HG03354 (cell line): ENCODE results near the gene YJU2.
"Not testable (repeated sequence)": the region's sequence is repeated elsewhere in the genome, so short reads cannot be mapped to it uniquely, and the experiment has no call there.

Source experiments
- ATAC-seq: cut with Tn5 transposase; IDR thresholded peaks from one replicate; pipeline ENCODE4 v1.9.1; 2021; ENCODE audit warnings: mild to moderate bottlenecking; ENCODE audit not compliant: unreplicated experiment, poor library complexity, severe bottlenecking

The YJU2 gene

DNA sequence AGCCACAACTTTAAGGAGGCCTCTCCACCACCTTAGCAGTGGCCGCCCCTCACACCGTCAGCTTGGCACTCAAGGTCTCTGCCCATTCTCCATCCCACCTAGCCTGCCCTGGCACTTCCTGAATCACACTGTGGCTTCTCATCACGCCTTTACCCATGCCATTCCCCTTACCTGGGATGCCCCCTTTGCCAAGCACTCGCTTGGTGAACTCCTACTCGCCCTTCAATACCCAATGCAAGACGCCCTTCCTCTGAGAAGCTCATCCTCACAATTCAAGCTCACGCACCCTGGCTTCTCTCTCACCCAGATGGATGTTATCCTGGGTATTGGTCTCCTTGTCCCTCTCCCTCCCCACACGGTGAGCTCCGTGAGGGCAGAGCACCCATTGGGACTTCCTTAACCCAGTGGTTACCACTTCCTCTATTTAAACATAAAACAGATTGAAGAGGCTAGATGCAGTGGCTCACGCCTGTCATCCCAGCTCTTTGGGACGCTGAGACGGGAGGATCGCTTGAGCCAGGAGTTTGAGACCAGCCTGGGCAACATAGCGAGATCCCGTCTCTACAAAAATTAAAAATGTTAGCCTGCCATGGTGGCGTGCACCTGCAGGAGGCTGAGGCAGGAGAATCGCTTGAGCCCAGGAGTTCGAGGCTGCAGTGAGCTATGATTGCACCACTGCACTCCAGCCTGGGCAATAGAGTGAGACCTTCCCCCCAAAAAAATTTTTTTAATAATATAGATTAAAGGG lies 19.5 kb downstream of the YJU2 start:
- ATAC-seq = no peak

DNA sequence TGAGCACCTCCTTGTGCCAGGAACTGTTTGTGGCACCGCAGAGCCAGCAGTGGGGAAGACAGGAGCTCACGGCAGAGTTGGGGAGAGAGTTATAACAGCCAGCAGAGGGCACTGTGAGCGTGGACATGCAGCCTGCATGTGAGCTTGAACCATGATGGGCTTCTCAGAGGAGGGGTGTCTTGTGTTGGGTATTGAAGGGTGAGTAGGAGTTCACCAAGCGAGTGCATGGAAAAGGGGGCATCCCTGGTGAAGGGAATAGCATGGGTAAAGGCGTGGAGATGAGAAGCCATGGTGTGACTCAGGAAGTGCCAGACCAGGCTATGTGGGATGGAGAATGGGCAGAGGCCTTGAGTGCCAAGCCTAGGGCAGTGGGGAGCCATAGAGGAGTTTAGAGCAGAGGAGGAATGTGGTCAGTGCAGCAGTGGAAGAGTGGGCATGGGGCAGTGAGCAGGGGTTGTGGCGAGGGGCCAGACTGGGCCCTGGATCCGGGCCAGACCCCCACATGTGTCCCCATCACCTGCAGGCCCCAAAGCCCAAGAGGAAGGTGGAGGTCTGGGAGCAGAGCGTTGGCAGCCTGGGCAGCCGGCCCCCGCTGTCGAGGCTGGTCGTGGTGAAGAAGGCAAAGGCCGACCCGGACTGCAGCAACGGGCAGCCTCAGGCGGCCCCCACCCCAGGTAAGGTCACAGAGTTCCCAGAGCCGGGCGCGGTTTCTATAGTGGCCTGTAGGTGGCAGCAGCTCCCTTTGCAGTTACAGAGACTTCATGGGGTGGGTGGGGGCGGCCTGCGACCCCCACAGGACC lies 20.4 kb downstream of the YJU2 start:
- no peak for ATAC-seq

DNA sequence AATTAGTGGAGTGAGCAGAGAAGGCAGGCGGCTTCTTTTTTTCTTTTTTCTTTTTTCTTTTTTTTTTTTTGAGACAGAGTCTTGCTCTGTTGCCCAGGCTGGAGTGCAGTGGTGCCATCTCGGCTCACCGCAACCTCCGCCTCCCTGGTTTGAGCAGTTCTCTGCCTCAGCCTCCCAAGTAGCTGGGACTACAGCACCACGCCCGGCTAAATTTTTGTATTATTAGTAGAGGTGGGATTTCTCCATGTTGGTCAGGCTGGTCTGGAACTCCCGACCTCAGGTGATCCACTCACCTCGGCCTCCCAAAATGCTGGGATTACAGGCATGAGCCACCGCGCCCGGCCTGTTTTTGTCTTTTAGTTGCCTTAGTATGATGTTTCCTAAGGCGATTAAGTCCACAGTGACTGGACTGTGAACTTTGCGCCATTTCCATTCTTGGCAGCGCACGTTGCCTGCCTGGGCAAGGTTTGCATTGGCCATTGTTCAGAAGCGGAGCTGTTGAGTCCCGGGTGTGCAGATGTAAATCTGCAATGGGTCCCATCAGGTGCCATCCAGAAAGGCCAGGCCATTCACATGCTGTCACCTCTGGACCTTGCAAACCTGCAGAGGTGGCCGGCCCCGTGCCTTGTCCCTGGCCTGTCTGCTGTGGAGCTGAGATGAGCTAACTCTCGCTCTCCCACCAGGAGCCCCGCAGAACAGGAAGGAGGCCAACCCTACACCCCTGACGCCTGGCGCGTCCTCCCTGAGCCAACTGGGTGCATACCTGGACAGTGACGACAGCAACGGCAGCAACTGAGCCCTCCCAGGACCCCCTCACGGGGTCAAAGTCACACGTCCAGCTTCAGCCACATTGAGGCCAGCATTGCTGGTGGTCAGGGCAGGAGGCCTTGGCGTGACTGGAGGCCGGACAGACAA lies 21.3 kb downstream of the YJU2 start:
- no peak for ATAC-seq

DNA sequence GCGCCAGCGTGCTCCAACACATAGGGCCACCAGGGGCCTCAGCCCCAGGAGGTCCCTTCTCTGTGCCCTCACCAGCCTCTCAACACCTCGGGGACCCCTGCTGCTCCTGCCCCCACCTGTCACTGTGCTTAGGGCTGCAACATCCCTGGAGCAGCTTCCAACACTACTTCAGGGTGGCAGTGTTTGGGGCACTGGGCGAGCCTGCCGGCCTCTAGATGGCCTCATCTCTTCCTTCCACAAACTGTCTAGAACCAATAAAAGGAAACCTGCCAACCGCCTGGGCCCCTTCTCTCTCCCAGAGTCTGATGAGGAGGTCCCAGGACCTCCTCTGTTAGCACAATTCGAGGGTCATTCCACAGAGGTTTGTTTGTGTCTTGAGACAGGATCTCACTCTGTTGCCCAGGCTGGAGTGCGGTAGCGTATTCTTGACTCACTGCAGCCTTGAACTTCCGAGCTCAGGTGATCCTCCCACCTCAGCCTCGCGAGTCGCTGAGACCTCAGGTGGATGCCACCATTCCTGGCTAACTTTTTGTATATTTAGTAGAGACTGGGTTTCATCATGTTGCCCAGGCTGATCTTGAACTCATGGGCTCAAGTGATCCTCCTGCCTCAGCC lies 22.0 kb downstream of the YJU2 start:
- no peak for ATAC-seq

DNA sequence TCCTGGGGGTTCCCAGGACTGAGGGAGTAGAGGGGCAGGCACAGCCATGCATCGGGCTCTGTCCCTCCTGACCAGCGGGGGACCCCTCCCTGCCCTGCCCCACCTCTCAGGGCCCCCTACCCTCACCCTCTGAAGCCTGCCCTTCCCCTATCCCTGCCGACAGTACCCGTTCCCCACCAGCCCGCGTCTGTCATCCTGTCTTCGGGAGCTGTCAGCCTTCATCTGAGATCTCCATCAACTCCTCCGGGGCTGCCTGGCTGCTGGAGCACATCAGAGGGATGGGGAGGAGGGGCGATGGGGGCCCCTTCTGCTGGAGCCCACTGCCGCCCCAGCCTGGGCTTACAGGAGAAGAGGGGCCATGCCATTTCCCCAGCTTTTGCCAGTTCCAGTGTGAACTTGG lies 26.0 kb downstream of the YJU2 start:
- no peak for ATAC-seq

DNA sequence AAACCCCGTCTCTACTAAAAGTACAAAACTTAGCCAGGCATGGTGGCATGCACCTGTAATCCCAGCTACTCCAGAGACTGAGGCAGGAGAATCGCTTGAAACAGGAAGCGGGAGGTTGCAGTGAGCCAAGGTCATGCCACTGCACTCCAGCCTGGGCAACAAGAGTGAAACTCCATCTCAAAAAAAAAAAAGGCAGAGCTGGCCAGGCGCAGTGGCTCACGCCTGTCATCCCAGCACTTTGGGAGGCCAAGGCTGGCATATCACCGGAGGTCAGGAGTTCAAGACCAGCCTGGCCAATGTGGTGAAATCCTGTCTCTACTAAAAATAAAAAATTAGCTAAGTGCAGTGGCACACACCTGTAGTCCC lies 27.4 kb downstream of the YJU2 start:
- not testable (repeated sequence) for ATAC-seq

DNA sequence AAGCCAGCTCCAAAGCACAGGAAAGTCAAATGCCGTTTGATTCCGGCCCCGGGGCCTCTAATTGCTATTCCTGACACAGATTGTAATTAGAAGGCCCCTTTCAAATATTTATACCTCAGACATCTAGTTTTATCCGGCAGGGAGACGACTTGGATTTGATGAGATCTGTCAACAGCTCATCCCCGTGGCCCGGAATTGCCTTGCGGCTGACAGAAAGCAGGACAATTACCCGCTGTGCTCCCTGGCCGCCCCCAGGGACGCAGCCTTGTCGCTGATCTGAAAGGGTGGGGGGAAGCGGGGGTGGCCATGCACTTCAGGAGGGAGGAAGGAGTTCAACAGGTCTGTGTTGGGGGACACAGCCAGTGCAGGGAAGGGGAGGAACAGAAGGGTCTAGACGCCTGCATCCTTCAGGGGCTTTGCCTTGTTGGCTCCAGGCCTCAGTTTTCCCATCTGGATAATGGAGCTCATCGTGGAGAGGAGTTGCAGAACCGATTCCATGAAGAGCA lies 30.4 kb downstream of the YJU2 start:
- no peak for ATAC-seq

DNA sequence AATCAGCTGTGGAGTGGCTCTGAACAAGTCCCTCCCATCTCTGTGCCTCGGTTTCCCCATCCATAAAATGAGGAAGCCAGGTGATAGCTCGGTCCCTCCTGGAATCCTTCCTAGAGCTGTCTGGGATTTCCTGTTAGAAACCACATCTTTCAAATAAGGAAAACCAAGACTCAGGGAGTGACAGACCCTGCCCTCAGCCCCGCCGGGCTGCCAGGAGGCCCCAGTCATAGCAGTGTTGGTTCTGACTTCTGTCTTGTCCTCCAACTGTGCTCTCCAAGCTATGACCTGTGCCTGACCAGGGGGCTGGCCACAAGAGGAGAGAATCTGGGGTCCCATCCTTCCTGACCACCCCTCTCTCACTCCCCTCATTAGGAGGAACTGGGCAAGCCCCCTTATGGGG lies 31.1 kb downstream of the YJU2 start:
- no peak for ATAC-seq

DNA sequence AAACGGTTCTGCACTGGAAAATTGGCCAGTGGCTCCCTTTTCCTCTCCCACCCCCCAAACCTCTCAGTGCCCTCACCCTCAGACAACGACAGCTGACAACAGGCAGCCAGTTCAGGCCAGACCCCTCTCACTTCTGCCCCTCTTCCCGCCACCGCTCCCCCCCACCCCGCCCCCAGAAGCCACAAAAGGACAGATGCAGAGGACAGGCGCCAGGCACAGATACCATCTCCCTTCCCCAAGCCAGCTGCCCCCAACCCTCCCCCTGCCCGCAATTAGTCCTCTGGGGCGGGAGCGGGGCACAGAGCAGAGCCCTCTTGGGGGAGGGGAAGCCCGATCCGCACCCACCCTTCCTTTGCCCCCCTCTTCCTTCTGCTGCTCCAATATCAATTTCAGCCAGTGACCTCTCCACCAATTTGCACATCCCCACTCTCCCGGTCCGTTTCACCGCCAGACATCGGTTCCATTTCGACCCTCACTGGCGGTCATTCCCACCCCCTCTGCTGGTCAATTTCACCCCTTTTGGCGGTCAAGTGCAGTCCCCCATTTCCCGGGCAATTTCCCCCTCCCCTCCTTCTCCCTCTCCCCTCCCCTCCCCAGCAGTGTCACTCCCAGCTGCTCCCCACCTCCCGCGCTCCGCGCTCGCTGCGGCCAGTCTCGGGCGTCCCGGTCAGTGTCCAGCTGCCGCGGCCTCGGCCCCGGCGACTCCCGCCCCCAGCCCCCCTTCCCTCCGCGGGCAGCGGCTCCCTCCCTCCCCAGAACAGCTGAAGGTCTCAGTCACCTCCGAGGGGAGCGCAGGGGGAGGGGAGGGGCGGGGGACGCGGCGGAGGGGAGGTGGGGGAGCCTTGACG lies 31.8 kb downstream of the YJU2 start, which contains the start of gene SHD:
Gene SHD, plus strand, starts transcription at position 848 of the 848 bp plus-strand sequence. CDS start 798 bp downstream, outside the sequence.
- no peak for ATAC-seq

DNA sequence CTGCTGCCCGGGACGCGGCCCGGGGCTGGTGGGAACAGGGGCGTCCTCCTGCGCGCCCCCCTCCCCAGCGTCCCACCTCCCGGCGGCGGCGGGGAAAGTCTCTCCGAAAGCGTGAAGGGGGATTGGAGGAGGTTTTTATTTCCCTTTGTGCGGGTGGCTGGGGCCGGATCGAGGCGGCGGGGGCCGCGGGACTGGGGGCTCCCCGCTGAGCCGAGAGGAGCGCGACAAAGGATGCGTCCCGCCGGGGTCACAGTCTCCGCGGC lies 32.3 kb downstream of the YJU2 start:
- ATAC-seq = no peak

DNA sequence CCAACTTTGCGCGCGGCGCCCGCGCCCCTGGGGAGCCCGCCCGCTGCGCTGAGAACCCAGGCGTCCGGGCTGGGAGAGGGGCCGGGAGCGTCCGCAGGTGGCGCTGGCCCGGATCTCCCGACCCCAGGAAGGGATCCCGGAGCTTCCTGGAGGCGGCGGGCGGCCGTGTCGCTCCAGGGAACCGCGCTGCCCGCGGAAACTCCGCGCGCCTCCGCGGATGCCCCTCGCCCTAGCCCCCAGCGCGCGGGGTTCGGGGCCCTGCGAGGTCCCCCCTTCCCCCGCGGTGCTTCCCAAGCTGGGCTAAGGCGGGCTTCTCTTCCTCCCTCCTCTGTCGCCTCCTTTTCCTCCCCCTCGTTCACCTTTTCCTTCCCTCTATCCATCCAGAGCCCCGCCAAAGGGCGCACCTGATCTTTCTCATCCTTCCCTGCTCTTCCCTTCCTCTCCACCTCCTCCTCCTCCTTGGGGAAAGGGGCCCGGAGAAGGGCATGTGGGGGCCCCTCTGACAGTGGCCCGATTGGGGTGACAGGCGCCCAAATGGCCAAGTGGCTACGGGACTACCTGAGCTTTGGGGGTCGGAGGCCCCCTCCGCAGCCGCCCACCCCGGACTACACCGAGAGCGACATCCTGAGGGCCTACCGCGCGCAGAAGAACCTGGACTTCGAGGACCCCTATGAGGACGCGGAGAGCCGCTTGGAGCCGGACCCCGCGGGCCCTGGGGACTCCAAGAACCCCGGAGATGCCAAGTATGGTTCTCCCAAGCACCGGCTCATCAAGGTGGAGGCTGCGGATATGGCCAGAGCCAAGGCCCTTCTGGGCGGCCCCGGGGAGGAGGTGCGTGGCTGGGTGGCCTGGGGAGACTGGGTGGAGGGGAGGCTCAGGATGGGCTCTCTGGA lies 32.9 kb downstream of the YJU2 start:
- no peak for ATAC-seq

DNA sequence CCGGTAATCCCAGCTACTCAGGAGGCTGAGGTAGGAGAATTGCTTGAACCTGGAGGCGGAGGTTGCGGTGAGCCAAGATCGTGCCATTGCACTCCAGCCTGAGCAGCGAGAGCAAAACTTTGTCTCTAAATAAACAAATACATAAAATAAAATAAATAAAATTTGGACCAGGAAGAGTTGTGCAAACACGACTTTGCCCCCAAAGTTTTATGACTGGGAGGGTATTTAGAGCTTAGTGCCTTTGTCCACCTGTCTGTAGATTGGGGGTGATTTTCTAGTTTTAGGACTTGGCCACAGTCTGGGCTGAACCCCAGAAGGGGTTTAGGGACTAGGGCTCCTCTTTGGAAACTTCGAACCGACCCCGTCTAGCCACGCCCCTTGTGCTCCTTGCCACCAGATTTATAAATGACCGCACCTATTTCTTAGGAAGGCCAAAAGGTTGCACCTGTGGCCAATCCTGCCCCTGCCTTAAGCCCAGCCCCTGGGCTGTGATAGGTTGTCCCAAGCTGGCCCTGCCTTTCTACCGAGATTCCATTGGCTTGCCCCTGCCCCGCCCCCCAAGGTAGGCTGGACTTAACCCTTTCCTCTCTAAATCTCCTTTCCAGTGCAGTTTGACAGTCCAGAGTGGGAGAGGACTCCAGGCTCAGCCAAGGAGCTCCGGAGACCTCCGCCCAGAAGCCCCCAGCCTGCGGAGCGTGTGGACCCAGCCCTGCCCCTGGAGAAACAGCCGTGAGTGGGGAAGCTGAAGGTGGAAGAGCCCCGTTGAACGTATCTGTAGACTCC lies 37.5 kb downstream of the YJU2 start:
- ATAC-seq = no peak

DNA sequence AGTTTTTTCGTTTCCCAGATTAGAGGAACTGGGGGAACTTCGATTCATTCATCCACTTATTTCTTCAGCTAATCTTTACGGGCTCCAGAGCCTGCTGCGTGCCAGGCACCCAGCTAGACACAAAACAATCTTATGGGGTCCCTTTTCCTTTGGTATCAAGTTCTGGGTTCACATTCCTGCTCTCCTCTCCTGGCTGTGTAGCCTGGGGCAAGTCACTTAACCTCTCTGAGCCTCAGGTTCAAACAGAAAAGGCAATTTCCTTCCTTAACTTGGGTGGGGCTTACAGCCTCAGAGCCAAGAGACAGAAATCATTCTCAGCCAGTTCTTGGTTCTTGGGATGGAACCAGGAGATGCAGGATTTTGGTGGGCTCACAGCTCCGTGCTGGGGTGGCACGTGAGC lies 38.1 kb downstream of the YJU2 start:
- no peak for ATAC-seq

DNA sequence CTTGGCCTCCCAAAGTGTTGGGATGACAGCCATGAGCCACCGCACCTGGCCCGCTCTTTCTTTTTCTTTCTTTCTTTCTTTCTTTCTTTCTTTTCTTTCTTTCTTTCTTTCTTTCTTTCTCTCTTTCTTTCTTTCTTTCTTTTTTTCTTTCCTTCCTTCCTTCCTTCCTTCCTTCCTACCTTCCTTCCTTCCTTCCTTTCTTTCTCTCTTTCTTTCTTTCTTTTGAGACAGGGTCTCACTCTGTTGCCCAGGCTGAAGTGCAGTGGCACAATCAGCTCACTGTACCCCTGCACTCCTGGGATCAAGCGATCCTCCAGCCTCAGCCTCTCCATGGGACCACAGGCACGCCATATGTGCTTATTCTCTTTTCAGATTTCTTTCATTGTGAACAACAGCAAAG lies 39.3 kb downstream of the YJU2 start:
- ATAC-seq = not testable (repeated sequence)

DNA sequence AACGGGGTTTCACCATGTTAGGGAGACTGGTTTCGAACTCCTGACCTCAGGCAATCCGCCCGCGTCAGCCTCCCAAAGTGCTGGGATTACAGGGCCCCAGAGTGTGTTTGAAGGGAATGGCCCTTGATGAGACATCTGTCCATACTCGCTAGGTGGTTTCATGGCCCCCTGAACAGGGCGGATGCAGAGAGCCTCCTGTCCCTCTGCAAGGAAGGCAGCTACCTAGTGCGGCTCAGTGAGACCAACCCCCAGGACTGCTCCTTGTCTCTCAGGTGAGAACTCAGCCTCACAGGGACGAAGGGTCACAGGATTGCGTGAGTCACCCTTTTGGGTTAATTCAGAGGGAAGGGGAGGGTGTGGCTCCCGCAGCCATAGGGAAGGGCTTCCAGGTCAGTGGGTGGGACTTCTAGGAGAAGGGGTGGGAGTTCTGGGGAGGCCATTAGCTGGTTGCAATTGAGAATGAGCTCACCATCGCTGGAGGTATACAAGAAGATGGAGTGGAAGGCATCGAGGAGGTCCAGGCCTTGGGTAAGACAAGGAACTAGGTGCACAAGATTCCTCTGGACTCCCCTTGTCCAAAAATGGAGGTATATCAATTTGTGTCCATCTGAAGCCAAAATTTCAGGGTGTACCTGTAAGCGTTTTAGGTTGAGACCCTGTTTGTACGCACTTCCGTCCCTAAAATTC lies 41.4 kb downstream of the YJU2 start:
- no peak for ATAC-seq

DNA sequence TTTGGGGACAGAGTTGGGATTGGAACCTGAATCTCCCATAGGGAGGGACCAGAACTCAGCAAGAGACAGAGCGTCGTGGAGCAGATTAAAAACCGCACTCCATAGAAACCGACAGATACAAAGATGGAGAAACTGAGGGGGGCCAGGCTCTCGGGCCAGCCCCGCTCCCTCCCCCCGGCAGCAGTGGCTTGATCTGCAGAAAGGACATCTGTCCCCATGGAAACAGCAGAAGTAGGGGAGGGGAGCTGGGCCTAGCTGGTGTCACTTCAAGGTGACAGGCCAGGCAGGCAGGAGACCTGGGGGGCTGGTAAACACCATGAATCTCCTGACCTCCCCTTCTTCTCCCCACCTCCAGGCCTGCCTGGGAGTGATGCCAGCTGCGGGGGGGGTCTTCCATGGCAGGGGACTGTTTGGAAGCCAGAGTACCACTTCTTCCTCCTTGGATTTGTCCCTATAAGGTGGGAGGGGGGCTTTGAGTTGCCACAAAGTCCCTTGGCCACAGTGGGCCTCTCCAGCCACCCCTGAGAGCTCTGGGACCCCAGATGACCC lies 44.4 kb downstream of the YJU2 start:
- ATAC-seq = no peak

DNA sequence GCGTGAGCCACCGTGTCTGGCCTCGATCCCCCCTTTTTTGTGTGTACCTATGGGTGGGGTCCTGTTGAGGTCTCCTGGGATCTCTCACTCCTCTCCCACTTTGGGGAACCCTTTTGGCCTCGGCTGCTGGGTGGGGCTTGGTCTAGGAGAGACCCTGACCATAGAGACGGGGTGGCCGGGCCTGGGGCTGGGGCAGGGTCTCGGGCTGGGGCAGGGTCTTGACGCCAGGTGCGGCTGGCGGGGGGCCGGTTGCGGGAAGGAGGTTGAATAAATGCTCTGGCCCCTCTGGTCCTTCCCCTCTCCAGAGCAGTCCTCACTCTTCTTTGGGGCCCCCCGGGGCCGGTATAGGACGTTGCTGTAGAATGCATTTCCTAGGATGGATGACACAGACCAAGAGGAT lies 45.6 kb downstream of the YJU2 start:
- no peak for ATAC-seq
